HG03175 (cell line): ENCODE results near the gene FYN.

Experiments
- ATAC-seq: cut with Tn5 transposase; IDR thresholded peaks from one replicate; pipeline ENCODE4 v1.9.1; 2021; ENCODE audit warnings: mild to moderate bottlenecking, moderate library complexity; ENCODE audit not compliant: unreplicated experiment

Gene FYN

GRCh38 chr6:111854683-111855082 lies 18.6 kb downstream of the FYN start:
- ATAC-seq, result no peak

GRCh38 chr6:111852725-111853124 lies 20.5 kb downstream of the FYN start:
- ATAC-seq, result no peak

- ATAC-seq, result peak; percentile 61
Measured at GRCh38 chr6:111850295-111850937, 22.8 kb downstream of the FYN start.

- no peak for ATAC-seq
Measured at GRCh38 chr6:111849298-111849697, 24.0 kb downstream of the FYN start.

- ATAC-seq, result no peak
Measured at GRCh38 chr6:111848262-111848812, 24.9 kb downstream of the FYN start.

GRCh38 chr6:111846492-111847409 lies 26.5 kb downstream of the FYN start:
- ATAC-seq, result no peak

GRCh38 chr6:111846066-111846465 lies 27.2 kb downstream of the FYN start:
- ATAC-seq, result no peak

- peak; percentile 43 for ATAC-seq
Measured at GRCh38 chr6:111845441-111845871, 27.8 kb downstream of the FYN start.

- ATAC-seq, result no peak
Measured at GRCh38 chr6:111844921-111845320, 28.3 kb downstream of the FYN start.

- no peak for ATAC-seq
Measured at GRCh38 chr6:111844376-111844775, 28.9 kb downstream of the FYN start.

- ATAC-seq, result no peak
Measured at GRCh38 chr6:111843347-111844147, 29.7 kb downstream of the FYN start.

GRCh38 chr6:111842891-111843290 lies 30.4 kb downstream of the FYN start:
- ATAC-seq, result no peak

GRCh38 chr6:111842271-111842822 lies 30.9 kb downstream of the FYN start:
- ATAC-seq, result no peak

- no peak for ATAC-seq
Measured at GRCh38 chr6:111841822-111842221, 31.4 kb downstream of the FYN start.

- ATAC-seq, result no peak
Measured at GRCh38 chr6:111840803-111841202, 32.4 kb downstream of the FYN start.

GRCh38 chr6:111838749-111839484 lies 34.3 kb downstream of the FYN start:
- peak; percentile 35 for ATAC-seq

GRCh38 chr6:111837641-111838500 lies 35.4 kb downstream of the FYN start:
- peak; percentile 75 for ATAC-seq

- no peak for ATAC-seq
Measured at GRCh38 chr6:111837007-111837406, 36.2 kb downstream of the FYN start.

- ATAC-seq, result no peak
Measured at GRCh38 chr6:111835807-111836206, 37.4 kb downstream of the FYN start.
